ENCODE measurements around the gene CRABP2. TPM values are rescaled to one million over a fixed set of nuclear protein-coding genes. Genes with fewer than 3 reads are reported as not detected.
A peak's percentile ranks its signal among the peaks of the same experiment; 100 is the strongest.

CRABP2 gene
- total and polyA plus RNA-seq, 10 of the 15 experiments (the other 5 are each of a cell fraction or from before 2014, with no cell fraction given): 0.21 to 1.3 (median 0.41) TPM

- TF ChIP-seq E4F1 (IDR thresholded peaks at IDR 0.05; ENCODE audit: borderline replicate concordance, partially characterized antibody) (peak; percentile 90), IKZF1 (conservative IDR thresholded peaks at IDR 0.05) (peak; percentile 100), KLF5 (IDR thresholded peaks at IDR 0.05; ENCODE audit: partially characterized antibody) (peak; percentile 85), SREBF2 (IDR thresholded peaks at IDR 0.05; ENCODE audit: low read length) (peak; percentile 60; the same call in 1 of the 2 replicates), HDAC6 (IDR thresholded peaks at IDR 0.05; ENCODE audit: unreplicated experiment) (no peak), PRDM15 (CRISPR knock-in tag; IDR thresholded peaks at IDR 0.05) (no peak), FOXK2 (IDR thresholded peaks at IDR 0.05) (peak; percentile 70), TARDBP (IDR thresholded peaks at IDR 0.05; ENCODE audit: borderline replicate concordance) (peak; percentile 97), SMARCA5 (IDR thresholded peaks at IDR 0.05) (no peak), ZNF384 (IDR thresholded peaks at IDR 0.05; ENCODE audit: borderline replicate concordance, low read depth, low read length) (no peak), NFIC (IDR thresholded peaks at IDR 0.05; ENCODE audit: low read depth, low read length) (no peak), BMI1 (IDR thresholded peaks at IDR 0.05; ENCODE audit: borderline replicate concordance) (no peak), MEF2B (IDR thresholded peaks at IDR 0.05; ENCODE audit: partially characterized antibody, poor library complexity, severe bottlenecking) (no peak), MTA3 (IDR thresholded peaks at IDR 0.05; ENCODE audit: borderline replicate concordance, low read length) (no peak), IRF5 (IDR thresholded peaks at IDR 0.05; ENCODE audit: borderline replicate concordance) (no peak), SIX5 (IDR thresholded peaks at IDR 0.05; ENCODE audit: low read depth, low read length, severe bottlenecking) (peak; percentile 98), ZNF24 (IDR thresholded peaks at IDR 0.05) (no peak), MYB (IDR thresholded peaks at IDR 0.05; ENCODE audit: borderline replicate concordance, low read depth, low read length) (peak; percentile 22; the same call in 1 of the 2 replicates), SKIL (IDR thresholded peaks at IDR 0.05; ENCODE audit: low read depth, poor library complexity, severe bottlenecking) (no peak)
Observed at GRCh38 chr1:156740741-156741480, 35.5 kb upstream of the CRABP2 start, which contains the start of gene MRPL24 (continued).

Measured in GM12878 (cell line).